HEK293 (cell line): ENCODE measurements around the gene SORL1-AS1.

Experiments
- CTCF ChIA-PET: fragments of 350-600 bp; formaldehyde crosslinking; extraction: SDS; loops from one replicate; lab custom pipeline; 2021; ENCODE audit warnings: antibody characterized with exemption; lab: Yijun Ruan, JAX
- POLR2A ChIA-PET: fragments of 300-600 bp; formaldehyde crosslinking; extraction: SDS; loops from one replicate; lab custom pipeline; 2020; ENCODE audit warnings: antibody characterized with exemption, inconsistent platforms; lab: Yijun Ruan, JAX
- H3K27ac ChIP-seq: fragments of 200-500 bp; sonication (Bioruptor generic); 2 replicates; pipeline ENCODE4 v1.5.1; 2014; ENCODE audit warnings: low read depth, low read length, control low read depth, inconsistent platforms; ENCODE audit errors: extremely low read depth
- H3K36me3 ChIP-seq, 2 experiments: fragments of 200-500 bp in 1 of 2; sonication (Bioruptor generic) in 1 of 2; 1 replicate in 1 of 2; 2 replicates in 1 of 2; pipeline ENCODE4 v1.5.1; 2014 to 2017; ENCODE audit warnings: inconsistent platforms in 2 of 2, low read length in 2 of 2; ENCODE audit not compliant: control insufficient read depth in 2 of 2, insufficient read depth in 1 of 2
- H3K4me1 ChIP-seq: fragments of 200-500 bp; sonication (Bioruptor generic); 2 replicates; pipeline ENCODE4 v1.5.1; 2014; ENCODE audit warnings: mild to moderate bottlenecking, low read length, inconsistent platforms; ENCODE audit not compliant: control insufficient read depth, insufficient read depth
- H3K4me3 ChIP-seq: 2 replicates; pipeline ENCODE4 v1.5.1; 2011; ENCODE audit warnings: low read depth, mild to moderate bottlenecking, control low read depth, low read length, moderate library complexity
- H3K9me3 ChIP-seq: fragments of 200-500 bp; sonication (Bioruptor generic); 2 replicates; pipeline ENCODE4 v1.5.1; 2014; ENCODE audit warnings: low read depth, low read length, inconsistent platforms; ENCODE audit not compliant: control insufficient read depth, insufficient read depth
- FEZF1 ChIP-seq: fragments of 450-650 bp; formaldehyde crosslinking; IDR thresholded peaks from 2 replicates; pipeline ENCODE4 v1.5.1; 2016; ENCODE audit warnings: missing biosample characterization, missing genetic modification characterization
- KLF16 ChIP-seq: fragments of 450-650 bp; formaldehyde crosslinking; IDR thresholded peaks from 2 replicates; pipeline ENCODE4 v1.5.1; 2017; ENCODE audit warnings: missing biosample characterization, missing genetic modification characterization
- RBAK ChIP-seq: fragments of 450-650 bp; formaldehyde crosslinking; IDR thresholded peaks from 2 replicates; pipeline ENCODE4 v1.5.1; 2016; ENCODE audit warnings: missing biosample characterization, missing genetic modification characterization
- ZBTB20 ChIP-seq: fragments of 450-650 bp; formaldehyde crosslinking; IDR thresholded peaks from 2 replicates; pipeline ENCODE4 v1.5.1; 2016; ENCODE audit warnings: missing biosample characterization, missing genetic modification characterization
- ZBTB8A ChIP-seq: fragments of 450-650 bp; formaldehyde crosslinking; IDR thresholded peaks from 2 replicates; pipeline ENCODE4 v1.5.1; 2016; ENCODE audit warnings: missing biosample characterization, missing genetic modification characterization
- ZFP37 ChIP-seq: fragments of 450-650 bp; formaldehyde crosslinking; IDR thresholded peaks from 2 replicates; pipeline ENCODE4 v1.5.1; 2016; ENCODE audit warnings: missing biosample characterization, missing genetic modification characterization
- ZFP41 ChIP-seq: fragments of 450-650 bp; formaldehyde crosslinking; IDR thresholded peaks from 2 replicates; pipeline ENCODE4 v1.5.1; 2016; ENCODE audit warnings: missing biosample characterization, missing genetic modification characterization, borderline replicate concordance
- ZNF302 ChIP-seq: fragments of 450-650 bp; formaldehyde crosslinking; IDR thresholded peaks from 2 replicates; pipeline ENCODE4 v1.5.1; 2016; ENCODE audit warnings: missing biosample characterization, missing genetic modification characterization, low read depth
- ZNF391 ChIP-seq: fragments of 450-650 bp; formaldehyde crosslinking; IDR thresholded peaks from 2 replicates; pipeline ENCODE4 v1.5.1; 2016; ENCODE audit warnings: low read depth, missing biosample characterization, missing genetic modification characterization, borderline replicate concordance
- ZNF394 ChIP-seq: fragments of 450-650 bp; formaldehyde crosslinking; IDR thresholded peaks from 2 replicates; pipeline ENCODE4 v1.5.1; 2016; ENCODE audit warnings: missing biosample characterization, missing genetic modification characterization, mild to moderate bottlenecking, moderate library complexity, borderline replicate concordance
- ZNF473 ChIP-seq: fragments of 450-650 bp; formaldehyde crosslinking; IDR thresholded peaks from 2 replicates; pipeline ENCODE4 v1.5.1; 2017; ENCODE audit warnings: missing biosample characterization, missing genetic modification characterization
- ZNF549 ChIP-seq: fragments of 450-650 bp; IDR thresholded peaks from 2 replicates; pipeline ENCODE4 v1.5.1; 2018; ENCODE audit warnings: missing biosample characterization, missing genetic modification characterization, mild to moderate bottlenecking, inconsistent platforms, moderate library complexity
- ZNF561 ChIP-seq: fragments of 450-650 bp; IDR thresholded peaks from 2 replicates; pipeline ENCODE4 v1.5.1; 2018; ENCODE audit warnings: missing biosample characterization, missing genetic modification characterization, borderline replicate concordance
- ZNF654 ChIP-seq: fragments of 450-650 bp; formaldehyde crosslinking; IDR thresholded peaks from 2 replicates; pipeline ENCODE4 v1.5.1; 2016; ENCODE audit warnings: low read depth, missing biosample characterization, missing genetic modification characterization
- ZNF76 ChIP-seq: fragments of 450-650 bp; formaldehyde crosslinking; IDR thresholded peaks from 2 replicates; pipeline ENCODE4; 2016; ENCODE audit warnings: low read depth, missing biosample characterization, missing genetic modification characterization, borderline replicate concordance
- TF ChIP-seq, protein P1 (sequence below): fragments of 450-650 bp; formaldehyde crosslinking; IDR thresholded peaks from 2 replicates; pipeline ENCODE4 v1.5.1; 2016; ENCODE audit warnings: missing biosample characterization, missing genetic modification characterization
- TF ChIP-seq, protein P2 (sequence below): fragments of 450-650 bp; formaldehyde crosslinking; IDR thresholded peaks from 2 replicates; pipeline ENCODE4 v1.5.1; 2016; ENCODE audit warnings: missing biosample characterization, missing genetic modification characterization
- TF ChIP-seq, protein P3 (sequence below): fragments of 450-650 bp; formaldehyde crosslinking; IDR thresholded peaks from 2 replicates; pipeline ENCODE4 v1.5.1; 2017; ENCODE audit warnings: missing biosample characterization, missing genetic modification characterization
- TF ChIP-seq, protein P4 (sequence below): fragments of 450-650 bp; formaldehyde crosslinking; optimal IDR thresholded peaks from 2 replicates; pipeline ENCODE3; 2016; ENCODE audit warnings: missing biosample characterization, mild to moderate bottlenecking, missing genetic modification characterization
- TF ChIP-seq, protein P5 (sequence below): sonication (generic); formaldehyde crosslinking; IDR thresholded peaks from 2 replicates; pipeline ENCODE4 v1.8.1; 2022; ENCODE audit warnings: mild to moderate bottlenecking, moderate library complexity, missing genetic modification reagents
- TF ChIP-seq, protein P6 (sequence below): fragments of 450-650 bp; formaldehyde crosslinking; IDR thresholded peaks from 2 replicates; pipeline ENCODE4 v1.5.1; 2017; ENCODE audit warnings: missing biosample characterization, missing genetic modification characterization
- TF ChIP-seq, protein P7 (sequence below): fragments of 450-650 bp; formaldehyde crosslinking; IDR thresholded peaks from 2 replicates; pipeline ENCODE4 v1.5.1; 2016; ENCODE audit warnings: missing biosample characterization, missing genetic modification characterization

Gene SORL1-AS1

DNA sequence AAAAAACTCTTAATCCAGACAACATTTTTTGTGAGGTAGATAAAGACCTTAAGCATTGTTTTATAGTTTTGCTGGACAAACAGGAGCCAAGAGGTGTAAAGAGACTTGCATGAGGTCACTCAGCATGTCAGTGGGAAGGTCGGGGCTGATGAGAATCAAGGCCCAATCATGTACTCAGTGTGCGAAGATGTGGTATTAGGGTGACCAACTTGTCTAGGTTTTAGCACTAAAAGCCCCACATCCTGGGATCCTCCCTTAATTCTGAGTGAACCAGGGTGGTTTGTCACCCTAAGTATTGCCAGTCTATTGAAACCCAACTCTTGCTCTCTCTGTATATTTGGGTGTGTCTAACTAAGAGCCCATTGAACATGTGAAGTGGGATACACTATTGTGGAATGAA is 19.5 kb upstream of the SORL1-AS1 start (continued):
- TF ChIP-seq, protein P1, sequence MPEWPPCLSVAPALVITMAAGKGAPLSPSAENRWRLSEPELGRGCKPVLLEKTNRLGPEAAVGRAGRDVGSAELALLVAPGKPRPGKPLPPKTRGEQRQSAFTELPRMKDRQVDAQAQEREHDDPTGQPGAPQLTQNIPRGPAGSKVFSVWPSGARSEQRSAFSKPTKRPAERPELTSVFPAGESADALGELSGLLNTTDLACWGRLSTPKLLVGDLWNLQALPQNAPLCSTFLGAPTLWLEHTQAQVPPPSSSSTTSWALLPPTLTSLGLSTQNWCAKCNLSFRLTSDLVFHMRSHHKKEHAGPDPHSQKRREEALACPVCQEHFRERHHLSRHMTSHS (tag by site-specific recombination) = no peak
- TF ChIP-seq ZNF473 (tag by site-specific recombination) (no peak), ZBTB8A (tag by site-specific recombination) (no peak), ZNF76 (tag by site-specific recombination) (no peak), ZNF391 (tag by site-specific recombination) (no peak)
- TF ChIP-seq, all 188 proteins: peak for 0

DNA sequence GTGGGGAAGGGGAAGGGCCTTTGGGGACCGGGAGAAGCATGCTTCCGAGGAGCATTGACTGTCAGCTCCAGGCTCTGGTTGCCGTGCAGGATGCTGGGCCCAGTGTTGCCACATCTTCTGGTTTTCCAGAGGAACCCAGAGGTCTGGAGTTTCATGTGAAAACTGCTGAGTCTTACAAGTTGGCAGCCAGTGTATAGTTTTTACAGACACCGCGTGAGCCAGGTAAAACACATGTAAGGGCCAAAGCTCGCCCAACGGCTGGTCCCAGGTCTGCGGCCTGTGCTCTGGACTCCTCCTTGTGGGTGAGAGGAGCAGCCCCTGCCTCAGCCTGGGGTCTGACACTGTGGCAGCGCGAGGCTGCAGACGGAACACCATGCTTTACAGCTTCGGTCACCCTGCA is 18.4 kb upstream of the SORL1-AS1 start:
- Histone ChIP-seq H3K9me3 (no peaks in the 10 kb centered on the region), H3K4me1 (peaks cover 6% of the 10 kb centered on the region), H3K4me3 (no peak overlapping the region), H3K36me3 (no peaks in the 10 kb centered on the region), H3K27ac (no peak overlapping the region)
- CTCF ChIA-PET = no interaction called here
- TF ChIP-seq, protein P2, sequence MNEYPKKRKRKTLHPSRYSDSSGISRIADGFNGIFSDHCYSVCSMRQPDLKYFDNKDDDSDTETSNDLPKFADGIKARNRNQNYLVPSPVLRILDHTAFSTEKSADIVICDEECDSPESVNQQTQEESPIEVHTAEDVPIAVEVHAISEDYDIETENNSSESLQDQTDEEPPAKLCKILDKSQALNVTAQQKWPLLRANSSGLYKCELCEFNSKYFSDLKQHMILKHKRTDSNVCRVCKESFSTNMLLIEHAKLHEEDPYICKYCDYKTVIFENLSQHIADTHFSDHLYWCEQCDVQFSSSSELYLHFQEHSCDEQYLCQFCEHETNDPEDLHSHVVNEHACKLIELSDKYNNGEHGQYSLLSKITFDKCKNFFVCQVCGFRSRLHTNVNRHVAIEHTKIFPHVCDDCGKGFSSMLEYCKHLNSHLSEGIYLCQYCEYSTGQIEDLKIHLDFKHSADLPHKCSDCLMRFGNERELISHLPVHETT (tag by site-specific recombination) = no peak
- TF ChIP-seq, protein P3, sequence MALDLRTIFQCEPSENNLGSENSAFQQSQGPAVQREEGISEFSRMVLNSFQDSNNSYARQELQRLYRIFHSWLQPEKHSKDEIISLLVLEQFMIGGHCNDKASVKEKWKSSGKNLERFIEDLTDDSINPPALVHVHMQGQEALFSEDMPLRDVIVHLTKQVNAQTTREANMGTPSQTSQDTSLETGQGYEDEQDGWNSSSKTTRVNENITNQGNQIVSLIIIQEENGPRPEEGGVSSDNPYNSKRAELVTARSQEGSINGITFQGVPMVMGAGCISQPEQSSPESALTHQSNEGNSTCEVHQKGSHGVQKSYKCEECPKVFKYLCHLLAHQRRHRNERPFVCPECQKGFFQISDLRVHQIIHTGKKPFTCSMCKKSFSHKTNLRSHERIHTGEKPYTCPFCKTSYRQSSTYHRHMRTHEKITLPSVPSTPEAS (tag by site-specific recombination) = no peak
- TF ChIP-seq ZNF302 (tag by site-specific recombination) (no peak), ZFP41 (tag by site-specific recombination) (no peak), KLF16 (no peak), ZNF561 (tag by site-specific recombination) (no peak), ZNF549 (tag by site-specific recombination) (no peak), ZFP37 (tag by site-specific recombination) (no peak), ZNF654 (tag by site-specific recombination) (no peak)
- TF ChIP-seq, protein P4, sequence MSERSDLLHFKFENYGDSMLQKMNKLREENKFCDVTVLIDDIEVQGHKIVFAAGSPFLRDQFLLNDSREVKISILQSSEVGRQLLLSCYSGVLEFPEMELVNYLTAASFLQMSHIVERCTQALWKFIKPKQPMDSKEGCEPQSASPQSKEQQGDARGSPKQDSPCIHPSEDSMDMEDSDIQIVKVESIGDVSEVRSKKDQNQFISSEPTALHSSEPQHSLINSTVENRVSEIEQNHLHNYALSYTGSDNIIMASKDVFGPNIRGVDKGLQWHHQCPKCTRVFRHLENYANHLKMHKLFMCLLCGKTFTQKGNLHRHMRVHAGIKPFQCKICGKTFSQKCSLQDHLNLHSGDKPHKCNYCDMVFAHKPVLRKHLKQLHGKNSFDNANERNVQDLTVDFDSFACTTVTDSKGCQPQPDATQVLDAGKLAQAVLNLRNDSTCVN (tag by site-specific recombination) = no peak
- POLR2A ChIA-PET = no interaction called here

DNA sequence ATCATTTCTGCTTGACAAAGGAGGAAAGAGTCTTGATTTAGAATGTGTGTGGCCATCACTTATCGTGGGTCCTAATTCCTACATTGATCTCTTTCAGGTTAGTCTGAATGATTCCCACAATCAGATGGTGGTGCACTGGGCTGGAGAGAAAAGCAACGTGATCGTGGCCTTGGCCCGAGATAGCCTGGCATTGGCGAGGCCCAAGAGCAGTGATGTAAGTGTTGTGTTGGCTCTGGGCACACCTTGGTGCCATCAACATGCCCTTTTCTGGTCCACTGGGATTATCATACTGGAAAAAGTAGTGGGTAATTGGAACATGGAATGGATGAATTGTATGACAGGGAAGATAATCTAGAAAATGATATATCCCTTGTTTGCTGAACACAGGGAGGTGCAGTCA is 17.1 kb upstream of the SORL1-AS1 start:
- H3K4me3 ChIP-seq = no peak overlapping the region
- no peaks in the 10 kb centered on the region for H3K9me3 ChIP-seq
- no peak overlapping the region for H3K27ac ChIP-seq
- CTCF ChIA-PET = no interaction called here
- POLR2A ChIA-PET = no interaction called here
- H3K36me3 ChIP-seq = no peaks in the 10 kb centered on the region
- H3K4me1 ChIP-seq = peaks cover 12% of the 10 kb centered on the region
- TF ChIP-seq, protein P5, sequence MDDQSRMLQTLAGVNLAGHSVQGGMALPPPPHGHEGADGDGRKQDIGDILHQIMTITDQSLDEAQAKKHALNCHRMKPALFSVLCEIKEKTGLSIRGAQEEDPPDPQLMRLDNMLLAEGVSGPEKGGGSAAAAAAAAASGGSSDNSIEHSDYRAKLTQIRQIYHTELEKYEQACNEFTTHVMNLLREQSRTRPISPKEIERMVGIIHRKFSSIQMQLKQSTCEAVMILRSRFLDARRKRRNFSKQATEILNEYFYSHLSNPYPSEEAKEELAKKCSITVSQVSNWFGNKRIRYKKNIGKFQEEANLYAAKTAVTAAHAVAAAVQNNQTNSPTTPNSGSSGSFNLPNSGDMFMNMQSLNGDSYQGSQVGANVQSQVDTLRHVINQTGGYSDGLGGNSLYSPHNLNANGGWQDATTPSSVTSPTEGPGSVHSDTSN (CRISPR knock-in tag) = no peak
- TF ChIP-seq, protein P6, sequence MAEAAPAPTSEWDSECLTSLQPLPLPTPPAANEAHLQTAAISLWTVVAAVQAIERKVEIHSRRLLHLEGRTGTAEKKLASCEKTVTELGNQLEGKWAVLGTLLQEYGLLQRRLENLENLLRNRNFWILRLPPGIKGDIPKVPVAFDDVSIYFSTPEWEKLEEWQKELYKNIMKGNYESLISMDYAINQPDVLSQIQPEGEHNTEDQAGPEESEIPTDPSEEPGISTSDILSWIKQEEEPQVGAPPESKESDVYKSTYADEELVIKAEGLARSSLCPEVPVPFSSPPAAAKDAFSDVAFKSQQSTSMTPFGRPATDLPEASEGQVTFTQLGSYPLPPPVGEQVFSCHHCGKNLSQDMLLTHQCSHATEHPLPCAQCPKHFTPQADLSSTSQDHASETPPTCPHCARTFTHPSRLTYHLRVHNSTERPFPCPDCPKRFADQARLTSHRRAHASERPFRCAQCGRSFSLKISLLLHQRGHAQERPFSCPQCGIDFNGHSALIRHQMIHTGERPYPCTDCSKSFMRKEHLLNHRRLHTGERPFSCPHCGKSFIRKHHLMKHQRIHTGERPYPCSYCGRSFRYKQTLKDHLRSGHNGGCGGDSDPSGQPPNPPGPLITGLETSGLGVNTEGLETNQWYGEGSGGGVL (tag by site-specific recombination) = no peak
- TF ChIP-seq ZBTB20 (tag by site-specific recombination) (no peak), RBAK (no peak), FEZF1 (no peak), ZNF394 (tag by site-specific recombination) (no peak)
- TF ChIP-seq, protein P2 (tag by site-specific recombination) = no peak
- TF ChIP-seq, protein P7, sequence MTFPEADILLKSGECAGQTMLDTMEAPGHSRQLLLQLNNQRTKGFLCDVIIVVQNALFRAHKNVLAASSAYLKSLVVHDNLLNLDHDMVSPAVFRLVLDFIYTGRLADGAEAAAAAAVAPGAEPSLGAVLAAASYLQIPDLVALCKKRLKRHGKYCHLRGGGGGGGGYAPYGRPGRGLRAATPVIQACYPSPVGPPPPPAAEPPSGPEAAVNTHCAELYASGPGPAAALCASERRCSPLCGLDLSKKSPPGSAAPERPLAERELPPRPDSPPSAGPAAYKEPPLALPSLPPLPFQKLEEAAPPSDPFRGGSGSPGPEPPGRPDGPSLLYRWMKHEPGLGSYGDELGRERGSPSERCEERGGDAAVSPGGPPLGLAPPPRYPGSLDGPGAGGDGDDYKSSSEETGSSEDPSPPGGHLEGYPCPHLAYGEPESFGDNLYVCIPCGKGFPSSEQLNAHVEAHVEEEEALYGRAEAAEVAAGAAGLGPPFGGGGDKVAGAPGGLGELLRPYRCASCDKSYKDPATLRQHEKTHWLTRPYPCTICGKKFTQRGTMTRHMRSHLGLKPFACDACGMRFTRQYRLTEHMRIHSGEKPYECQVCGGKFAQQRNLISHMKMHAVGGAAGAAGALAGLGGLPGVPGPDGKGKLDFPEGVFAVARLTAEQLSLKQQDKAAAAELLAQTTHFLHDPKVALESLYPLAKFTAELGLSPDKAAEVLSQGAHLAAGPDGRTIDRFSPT = no peak
